ENCODE data around the gene CDR2L. TPM values are rescaled to one million over a fixed set of nuclear protein-coding genes. Genes with fewer than 3 reads are reported as not detected.

The CDR2L gene
- total RNA-seq, 1 experiment from 2014 or later: 3.4 TPM

GRCh38 chr17:75011401-75012095, 24.1 kb downstream of the CDR2L start:
- Mint-ChIP-seq H3K36me3 (ENCODE audit: insufficient read depth, unreplicated experiment) (peaks cover 21% of the 10 kb centered on the region), H3K9me3 (ENCODE audit: unreplicated experiment) (no peaks in the 10 kb centered on the region), H3K4me1 (ENCODE audit: insufficient read depth, unreplicated experiment) (peaks cover 22% of the 10 kb centered on the region), H3K4me3 (ENCODE audit: unreplicated experiment) (peak overlapping the region; percentile 96), H3K27me3 (ENCODE audit: insufficient read depth, unreplicated experiment) (no peaks in the 10 kb centered on the region), H3K27ac (ENCODE audit: low read depth, unreplicated experiment) (peak overlapping the region; percentile 77)
- CTCF ChIA-PET: interaction anchor here (0.5 to 4.2 kb wide), 14 partner anchors 11 to 401 kb away, joined by 3 to 67 read pairs (median 4); no protein-coding TSS in a partner anchor
- TF ChIP-seq, protein P1, sequence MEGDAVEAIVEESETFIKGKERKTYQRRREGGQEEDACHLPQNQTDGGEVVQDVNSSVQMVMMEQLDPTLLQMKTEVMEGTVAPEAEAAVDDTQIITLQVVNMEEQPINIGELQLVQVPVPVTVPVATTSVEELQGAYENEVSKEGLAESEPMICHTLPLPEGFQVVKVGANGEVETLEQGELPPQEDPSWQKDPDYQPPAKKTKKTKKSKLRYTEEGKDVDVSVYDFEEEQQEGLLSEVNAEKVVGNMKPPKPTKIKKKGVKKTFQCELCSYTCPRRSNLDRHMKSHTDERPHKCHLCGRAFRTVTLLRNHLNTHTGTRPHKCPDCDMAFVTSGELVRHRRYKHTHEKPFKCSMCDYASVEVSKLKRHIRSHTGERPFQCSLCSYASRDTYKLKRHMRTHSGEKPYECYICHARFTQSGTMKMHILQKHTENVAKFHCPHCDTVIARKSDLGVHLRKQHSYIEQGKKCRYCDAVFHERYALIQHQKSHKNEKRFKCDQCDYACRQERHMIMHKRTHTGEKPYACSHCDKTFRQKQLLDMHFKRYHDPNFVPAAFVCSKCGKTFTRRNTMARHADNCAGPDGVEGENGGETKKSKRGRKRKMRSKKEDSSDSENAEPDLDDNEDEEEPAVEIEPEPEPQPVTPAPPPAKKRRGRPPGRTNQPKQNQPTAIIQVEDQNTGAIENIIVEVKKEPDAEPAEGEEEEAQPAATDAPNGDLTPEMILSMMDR (IDR thresholded peaks at IDR 0.05; ENCODE audit: unreplicated experiment): no peak
- POLR2A ChIA-PET: interaction anchor here (0.6 to 10.9 kb wide), 23 partner anchors 11 to 251 kb away, joined by 3 to 228 read pairs (median 5); partner anchors contain the start of genes ATP5PD, CDR2L, FDXR and KCTD2
- intact Hi-C loops (cut with micrococcal nuclease): loop anchor here (1.0 kb wide), 1 partner anchor 22 kb away; no protein-coding TSS in a partner anchor
- no TSS peak for BruUV-seq (replicated peaks)
- no peak for DNase-seq (ENCODE audit: unreplicated experiment)

- Mint-ChIP-seq H3K27me3 (ENCODE audit: insufficient read depth, unreplicated experiment) (no peaks in the 10 kb centered on the region), H3K4me3 (ENCODE audit: unreplicated experiment) (peak overlapping the region; percentile 96), H3K36me3 (ENCODE audit: insufficient read depth, unreplicated experiment) (peaks cover 22% of the 10 kb centered on the region), H3K9me3 (ENCODE audit: unreplicated experiment) (no peaks in the 10 kb centered on the region), H3K4me1 (ENCODE audit: insufficient read depth, unreplicated experiment) (peaks cover 22% of the 10 kb centered on the region), H3K27ac (ENCODE audit: low read depth, unreplicated experiment) (peak overlapping the region; percentile 77)
- TF ChIP-seq, protein P1 (IDR thresholded peaks at IDR 0.05; ENCODE audit: unreplicated experiment): no peak
- CTCF ChIA-PET: interaction anchor here (0.6 to 4.2 kb wide), 11 partner anchors 12 to 117 kb away, joined by 3 to 67 read pairs (median 7); no protein-coding TSS in a partner anchor
- no peak for DNase-seq (ENCODE audit: unreplicated experiment)
- BruUV-seq (replicated peaks): TSS peak; percentile 78
- intact Hi-C loops (cut with micrococcal nuclease): loop anchor here (1.0 kb wide), 1 partner anchor 21 kb away; no protein-coding TSS in a partner anchor
- POLR2A ChIA-PET: interaction anchor here (0.6 to 10.9 kb wide), 30 partner anchors 11 to 385 kb away, joined by 3 to 228 read pairs (median 5); partner anchors contain the start of genes ATP5PD, CDR2L, FDXR and HID1
Measured at GRCh38 chr17:75012096-75012345, 24.6 kb downstream of the CDR2L start.

DNA sequence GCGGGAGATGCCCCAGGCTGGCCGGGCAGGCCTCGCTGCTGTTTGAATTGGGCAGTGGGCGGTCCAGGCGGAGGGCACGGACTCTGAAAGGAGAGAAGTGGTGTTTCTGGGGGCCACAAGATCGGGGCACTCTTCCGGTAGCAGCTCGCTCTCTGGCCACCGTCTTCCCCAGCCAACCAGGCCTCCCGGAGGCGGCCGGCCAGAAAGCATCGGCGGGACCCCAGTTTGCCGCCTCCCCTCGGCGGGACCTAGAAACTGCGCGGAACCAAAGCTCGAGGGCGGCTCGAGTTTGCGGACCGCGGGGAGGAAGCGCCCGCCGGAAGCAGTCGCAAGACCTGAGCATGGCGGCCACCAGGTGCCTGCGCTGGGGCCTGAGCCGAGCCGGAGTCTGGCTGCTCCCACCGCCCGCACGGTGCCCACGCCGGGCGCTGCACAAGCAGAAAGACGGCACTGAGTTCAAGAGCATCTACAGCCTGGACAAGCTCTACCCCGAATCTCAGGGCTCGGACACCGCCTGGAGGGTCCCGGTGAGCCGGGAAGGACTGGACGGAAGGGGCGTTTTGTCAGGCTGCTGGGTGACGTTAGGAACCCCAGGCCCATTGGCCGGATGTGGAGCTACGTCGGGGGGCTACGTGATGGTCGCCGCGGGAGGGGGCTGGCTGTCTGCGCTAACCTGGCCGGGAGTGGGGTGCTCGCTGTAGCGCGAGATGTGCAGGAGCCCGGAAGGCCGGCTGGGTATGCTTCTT, 25.1 kb downstream of the CDR2L start, which contains the start of gene MRPL58:
Gene MRPL58 (plus strand): TSS at position 325 of the 746 bp plus-strand sequence. CDS start 17 bp downstream, at position 342.
- H3K4me3 Mint-ChIP-seq (ENCODE audit: unreplicated experiment): peak within 1 kb of the TSS; percentile 96
- BruUV-seq (replicated peaks): no TSS peak
- H3K4me1 Mint-ChIP-seq (ENCODE audit: insufficient read depth, unreplicated experiment): peaks cover 22% of the 10 kb centered on the region
- no peaks in the 10 kb centered on the region for H3K27me3 Mint-ChIP-seq (ENCODE audit: insufficient read depth, unreplicated experiment)
- intact Hi-C loops (cut with micrococcal nuclease): loop anchor here (1.0 kb wide), 1 partner anchor 21 kb away; no protein-coding TSS in a partner anchor
- ChIA-PET CTCF (interaction anchor here (0.6 to 4.2 kb wide), 12 partner anchors 12 to 160 kb away, joined by 3 to 67 read pairs (median 6); no protein-coding TSS in a partner anchor), POLR2A (interaction anchor here (0.6 to 10.9 kb wide), 33 partner anchors 11 to 384 kb away, joined by 3 to 228 read pairs (median 5); partner anchors contain the start of genes ARMC7, ATP5PD, CDR2L and FDXR)
- peak within 1 kb of the TSS; percentile 77 for H3K27ac Mint-ChIP-seq (ENCODE audit: low read depth, unreplicated experiment)
- H3K9me3 Mint-ChIP-seq (ENCODE audit: unreplicated experiment): no peaks in the 10 kb centered on the region
- peak; percentile 80 for DNase-seq (ENCODE audit: unreplicated experiment)
- TF ChIP-seq, protein P1 (IDR thresholded peaks at IDR 0.05; ENCODE audit: unreplicated experiment): peak; percentile 49
- peaks cover 27% of the 10 kb centered on the region for H3K36me3 Mint-ChIP-seq (ENCODE audit: insufficient read depth, unreplicated experiment)
